HG03064 (cell line): Measurements from ENCODE around the gene WDR46.

Experiments used
- ATAC-seq: cut with Tn5 transposase; IDR thresholded peaks from one replicate; pipeline ENCODE4 v1.9.1; 2021; ENCODE audit warnings: low read depth; ENCODE audit not compliant: unreplicated experiment

The WDR46 gene

DNA sequence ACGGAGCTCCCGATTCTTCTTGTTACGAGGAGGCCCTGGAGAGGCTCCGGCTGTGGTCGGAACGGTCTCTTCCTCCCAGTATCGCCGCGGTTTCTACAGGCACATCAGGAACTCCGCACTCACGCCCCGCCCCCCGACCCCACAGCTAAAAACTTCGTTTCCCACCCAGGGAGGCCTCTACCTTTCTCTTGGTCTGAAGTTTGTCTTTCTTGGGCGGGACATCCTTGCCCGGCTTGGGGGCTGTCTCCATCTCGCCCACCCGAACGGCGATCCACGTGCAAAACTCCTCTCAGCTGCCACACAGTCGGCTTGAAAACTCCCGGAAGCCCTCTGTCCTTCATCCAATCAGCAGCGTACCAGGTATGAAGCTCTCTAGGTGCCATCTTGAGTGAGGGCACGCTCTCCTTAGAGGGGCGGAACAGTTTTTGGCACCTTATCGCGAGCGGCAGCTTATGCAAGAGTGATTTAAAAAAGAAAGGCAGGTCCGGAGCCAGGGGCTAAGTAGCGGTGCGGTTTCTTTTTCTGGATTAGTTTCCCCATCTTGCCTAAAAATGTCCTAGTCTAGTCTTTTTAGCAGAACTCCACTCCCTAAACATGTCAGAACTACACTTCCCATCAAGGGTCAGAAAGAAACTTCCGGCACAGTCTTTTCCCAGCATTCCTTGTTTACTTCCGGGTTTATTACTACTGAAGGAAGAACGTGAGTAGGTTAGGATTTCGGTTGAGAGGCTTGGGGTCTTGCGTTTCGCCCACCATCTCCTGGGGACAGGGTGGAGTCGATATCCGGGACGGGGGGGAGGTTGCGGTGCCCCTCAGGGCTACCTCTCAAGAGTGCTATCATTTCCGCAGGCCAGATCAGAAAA is at the start of gene WDR46, which contains the start of gene PFDN6:
Gene WDR46 (minus strand): TSS at position 319 of the 863 bp plus-strand sequence. CDS start 69 bp downstream, at position 250.
Gene PFDN6 (plus strand): TSS at position 681 of the 863 bp plus-strand sequence. CDS start 256 bp downstream, outside the sequence.
- ATAC-seq = peak; percentile 65

GRCh38 chr6:33336495-33336894 is 47.5 kb upstream of the WDR46 start:
- no peak for ATAC-seq

DNA sequence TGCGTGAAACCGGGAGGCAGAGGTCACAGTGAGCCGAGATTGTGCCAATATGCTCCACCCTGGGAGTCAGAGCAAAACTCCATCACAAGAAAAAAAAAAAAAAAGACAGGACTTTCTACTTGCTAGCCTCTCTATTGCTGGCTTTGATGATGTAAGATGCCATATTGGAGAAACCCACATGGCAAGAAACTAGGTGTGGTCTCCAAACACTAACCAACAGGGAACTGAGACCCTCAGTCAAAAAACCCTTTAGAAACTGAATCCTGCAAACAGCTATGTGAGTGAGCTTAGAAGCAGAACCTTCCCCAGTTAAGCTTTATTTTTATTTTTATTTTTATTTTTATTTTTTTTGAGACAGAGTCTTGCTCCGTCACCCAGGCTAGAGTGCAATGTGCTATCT is 46.9 kb upstream of the WDR46 start:
- ATAC-seq = no peak

DNA sequence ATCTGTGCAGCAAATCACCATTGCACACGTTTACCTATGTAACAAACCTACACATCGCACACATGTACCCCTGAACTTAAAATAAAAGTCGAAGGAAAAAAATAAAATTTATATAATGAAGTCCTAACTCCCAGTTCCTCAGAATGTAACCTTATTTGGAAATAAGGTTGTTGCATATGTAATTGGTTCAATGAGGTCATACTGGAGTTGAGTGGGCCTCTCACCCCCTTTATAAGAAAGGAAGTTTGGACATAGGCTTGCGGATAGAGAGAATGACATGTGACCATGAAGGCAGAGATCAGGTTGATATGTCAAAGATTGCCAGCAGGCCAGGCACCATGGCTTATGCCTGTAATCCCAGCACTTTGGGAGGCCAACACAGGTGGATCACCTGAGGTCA is 44.6 kb upstream of the WDR46 start:
- no peak for ATAC-seq

- ATAC-seq = no peak
Observed at GRCh38 chr6:33330736-33331135, 41.7 kb upstream of the WDR46 start.

- ATAC-seq = no peak
Observed at GRCh38 chr6:33329058-33329457, 40.0 kb upstream of the WDR46 start.

- ATAC-seq = no peak
Observed at GRCh38 chr6:33324125-33324524, 35.1 kb upstream of the WDR46 start.

DNA sequence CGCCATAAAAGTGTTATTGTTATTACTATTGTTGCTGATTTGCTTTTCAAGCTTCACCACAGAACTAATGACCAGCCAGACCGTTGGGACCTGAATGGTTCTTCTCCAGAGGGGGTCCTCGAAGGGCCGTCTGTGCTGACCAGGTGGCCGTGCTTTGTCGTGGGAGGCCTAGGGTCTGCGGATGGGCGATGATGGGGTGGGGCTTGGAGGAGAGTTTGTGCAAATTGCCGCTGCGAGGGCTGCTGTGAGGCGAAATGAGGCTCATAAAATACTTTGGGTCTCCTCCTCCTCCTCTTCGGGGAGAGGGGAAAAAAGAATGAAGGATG is 34.5 kb upstream of the WDR46 start:
- ATAC-seq = no peak

- no peak for ATAC-seq
Observed at GRCh38 chr6:33321227-33321626, 32.2 kb upstream of the WDR46 start.

DNA sequence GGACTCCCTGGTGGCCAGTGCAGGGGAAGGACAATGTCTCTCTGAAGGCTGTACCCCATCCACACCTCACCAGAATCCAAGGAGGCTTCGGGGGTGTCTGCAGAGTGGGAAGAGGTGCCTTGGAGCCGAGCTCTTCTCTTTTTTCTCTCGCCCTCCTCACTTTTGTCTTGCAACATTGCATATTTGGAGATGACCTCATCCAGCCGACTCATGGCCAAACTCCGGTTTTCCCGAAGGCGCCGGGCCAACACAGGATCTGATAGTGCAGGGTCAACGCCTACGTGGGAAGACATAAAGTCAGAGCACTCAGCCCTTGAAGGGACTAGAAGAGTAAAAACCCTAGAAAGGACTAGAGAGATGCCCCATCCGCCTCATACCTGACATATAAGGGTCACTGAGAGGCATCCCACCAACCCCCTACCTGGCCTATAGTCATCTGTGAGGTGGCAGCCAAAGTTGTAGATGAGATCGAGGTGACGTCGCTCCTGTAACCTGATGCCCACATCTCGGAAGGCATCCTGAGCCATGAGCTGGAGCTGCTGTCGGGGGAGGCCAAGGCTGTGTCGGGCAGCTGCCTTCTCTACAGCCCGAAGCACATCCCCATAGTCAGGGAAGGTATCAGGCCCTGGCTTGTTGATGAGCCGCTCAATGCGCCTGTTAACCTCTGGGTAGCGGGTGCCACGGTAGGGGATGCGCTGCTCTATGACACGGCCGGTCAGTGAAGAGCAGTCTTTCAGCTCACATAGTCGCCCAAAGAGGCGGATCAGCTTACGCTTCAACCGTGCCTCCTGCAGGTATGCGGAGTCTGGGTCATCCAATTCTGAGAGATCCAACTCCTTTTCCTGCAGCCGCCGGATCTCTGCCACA is 31.5 kb upstream of the WDR46 start:
- ATAC-seq = no peak

DNA sequence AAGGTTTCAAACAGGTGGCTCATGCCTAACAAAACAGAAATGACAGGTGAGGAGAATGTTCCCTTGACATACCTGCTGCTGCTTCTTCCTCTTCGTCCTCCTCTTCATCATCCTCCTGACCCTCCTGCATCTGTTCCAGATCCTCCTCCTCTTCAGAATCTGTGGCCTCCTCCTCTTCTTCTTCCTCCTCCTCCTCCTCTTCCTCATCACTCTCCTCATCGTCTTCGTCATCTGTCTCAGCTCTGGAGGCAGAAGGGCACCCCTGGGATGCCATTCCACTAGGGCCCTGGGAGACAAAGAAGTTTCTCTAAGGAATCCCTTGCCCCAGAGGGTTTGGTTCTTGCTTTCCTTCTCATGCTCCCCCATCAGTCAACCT is 30.9 kb upstream of the WDR46 start:
- no peak for ATAC-seq

DNA sequence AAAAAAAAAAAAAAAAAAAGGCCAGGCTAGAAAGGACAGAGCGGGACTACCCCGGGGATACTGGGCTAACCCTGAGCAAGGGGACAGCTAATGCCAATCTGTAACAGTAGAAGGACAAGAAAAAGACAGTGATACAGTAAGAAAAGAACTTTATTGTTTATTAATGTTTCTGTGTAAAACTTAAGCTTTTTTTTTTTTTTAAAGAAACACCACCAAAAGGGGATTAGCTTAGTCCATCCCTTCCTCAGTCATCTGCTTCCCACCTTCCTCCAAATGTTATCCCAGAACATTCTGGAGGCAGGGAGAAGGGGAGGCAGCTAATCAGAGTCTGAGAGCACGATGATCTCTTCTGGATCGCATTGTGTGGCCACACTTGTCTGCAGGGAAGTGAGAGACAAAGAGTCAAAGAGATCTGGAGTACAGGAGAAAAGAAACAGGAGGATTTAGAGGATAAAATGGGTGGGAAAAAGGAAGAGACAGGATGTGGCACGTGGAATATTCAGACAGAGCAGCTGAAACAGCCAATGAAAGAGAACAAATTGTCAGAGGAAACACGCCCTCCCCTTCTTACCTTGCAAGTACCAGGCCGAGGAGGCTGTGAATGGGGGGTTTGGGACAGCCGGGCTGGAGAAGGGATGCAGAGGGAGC is 29.5 kb upstream of the WDR46 start:
- ATAC-seq = no peak

DNA sequence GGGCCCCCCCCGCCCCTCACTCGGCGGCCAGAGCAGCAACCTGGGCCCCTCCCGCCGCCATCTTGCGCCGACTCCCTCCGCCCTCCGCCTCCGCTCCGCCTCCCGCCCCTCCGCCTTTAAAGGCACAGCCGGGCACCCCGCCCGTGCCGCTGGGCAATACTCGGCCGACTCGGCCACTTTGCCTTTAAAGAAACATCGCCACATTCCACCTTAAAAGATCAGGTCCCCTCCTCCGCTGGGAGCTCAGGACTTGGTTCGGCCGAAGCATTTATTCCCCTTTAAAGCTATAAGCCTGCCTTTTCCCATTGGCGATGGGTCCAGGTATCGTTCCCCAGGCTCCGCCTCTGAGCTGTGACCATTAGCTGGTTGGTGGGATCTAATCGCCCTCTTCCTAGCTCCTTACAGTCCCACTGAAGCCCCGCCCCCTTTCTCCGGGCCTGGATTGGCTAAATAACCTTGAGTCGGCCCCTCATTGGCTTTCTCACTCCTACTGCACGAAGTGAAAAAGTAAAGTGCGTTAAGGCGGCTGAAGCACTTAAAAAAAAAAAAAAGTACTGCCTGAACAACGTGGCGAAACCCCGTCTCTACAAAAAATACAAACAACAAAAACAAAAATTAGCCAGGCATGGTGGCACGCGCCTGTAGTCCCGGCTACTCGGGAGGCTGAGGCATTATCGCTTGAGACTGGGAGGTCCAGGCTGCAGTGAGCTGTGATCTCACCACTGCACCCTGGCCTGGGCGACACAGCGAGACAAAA is 28.8 kb upstream of the WDR46 start, which contains the start of gene ZBTB22:
Gene ZBTB22 (minus strand): TSS at position 76 of the 757 bp plus-strand sequence. CDS start 828 bp downstream, outside the sequence.
- ATAC-seq = peak; percentile 45

- ATAC-seq = no peak
Observed at GRCh38 chr6:33317419-33317668, 28.3 kb upstream of the WDR46 start.

GRCh38 chr6:33316603-33317418 is 27.8 kb upstream of the WDR46 start:
- ATAC-seq = no peak

DNA sequence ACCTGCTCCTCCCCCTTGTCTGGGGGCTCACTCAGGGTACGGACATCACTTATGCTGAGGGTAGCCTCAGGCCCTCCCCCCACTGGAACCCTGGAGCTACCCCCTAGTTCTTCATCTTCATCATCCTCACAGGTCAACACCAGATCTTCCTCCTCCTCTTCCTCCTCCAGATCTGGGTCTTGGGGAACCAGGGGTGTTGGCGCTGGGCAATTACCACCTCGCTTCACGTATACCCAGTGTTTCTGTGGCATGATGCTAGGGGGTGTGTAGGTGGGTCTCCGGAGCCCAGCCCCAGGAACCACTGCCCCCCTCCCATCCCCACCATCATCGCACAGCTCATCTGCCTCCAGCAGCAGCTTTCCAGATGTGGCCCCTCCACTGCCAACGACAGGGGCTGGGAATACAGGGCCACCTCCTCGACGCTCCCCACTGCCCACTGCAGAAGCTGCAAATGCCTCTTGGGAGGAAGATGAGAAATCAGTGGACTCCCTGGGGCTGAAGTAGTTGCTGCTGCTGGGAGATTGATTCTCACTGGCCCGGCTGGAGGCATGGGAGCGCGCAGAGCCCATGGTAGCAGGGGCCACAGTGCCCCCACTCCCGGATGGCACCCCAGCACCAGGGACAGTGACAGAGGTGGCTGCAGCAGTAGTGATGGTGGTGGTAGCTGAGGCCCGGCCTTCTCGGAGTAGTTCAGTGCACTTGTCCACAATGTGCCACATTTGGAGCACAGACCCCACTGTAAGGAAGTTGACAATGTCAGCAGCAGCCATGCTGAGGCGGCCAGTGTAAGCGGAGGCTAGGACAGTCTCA is 27.0 kb upstream of the WDR46 start:
- ATAC-seq = no peak

- ATAC-seq = no peak
Observed at GRCh38 chr6:33314943-33315792, 26.1 kb upstream of the WDR46 start.

DNA sequence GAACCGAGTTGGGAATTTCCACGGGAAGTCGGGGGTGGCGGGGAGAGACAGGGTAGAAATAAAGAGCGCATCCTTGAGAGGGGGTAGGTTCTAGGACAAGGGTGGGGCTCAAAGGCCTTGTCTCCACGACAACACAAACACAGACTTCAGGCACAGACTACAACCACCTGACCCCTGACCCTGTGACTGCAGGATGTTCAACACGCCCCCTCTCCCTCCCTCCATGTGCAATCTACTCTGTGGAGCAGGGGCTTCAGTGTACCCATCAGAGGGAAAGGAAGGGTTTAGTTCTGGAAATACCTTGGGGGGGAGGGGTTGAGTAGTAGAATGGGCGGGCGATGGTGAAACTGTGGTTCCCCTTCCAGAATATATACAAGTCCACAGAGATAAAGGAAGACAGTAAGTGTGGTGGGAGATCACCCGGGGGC is 25.5 kb upstream of the WDR46 start:
- ATAC-seq = no peak
